NCI-H2171 (cell line): ENCODE data around the gene EEFSEC.

ENCODE experiments used
- DNase-seq: peaks from one replicate; lab custom pipeline; 2025; lab: John Stamatoyannopoulos, UW

The EEFSEC gene, protein sequence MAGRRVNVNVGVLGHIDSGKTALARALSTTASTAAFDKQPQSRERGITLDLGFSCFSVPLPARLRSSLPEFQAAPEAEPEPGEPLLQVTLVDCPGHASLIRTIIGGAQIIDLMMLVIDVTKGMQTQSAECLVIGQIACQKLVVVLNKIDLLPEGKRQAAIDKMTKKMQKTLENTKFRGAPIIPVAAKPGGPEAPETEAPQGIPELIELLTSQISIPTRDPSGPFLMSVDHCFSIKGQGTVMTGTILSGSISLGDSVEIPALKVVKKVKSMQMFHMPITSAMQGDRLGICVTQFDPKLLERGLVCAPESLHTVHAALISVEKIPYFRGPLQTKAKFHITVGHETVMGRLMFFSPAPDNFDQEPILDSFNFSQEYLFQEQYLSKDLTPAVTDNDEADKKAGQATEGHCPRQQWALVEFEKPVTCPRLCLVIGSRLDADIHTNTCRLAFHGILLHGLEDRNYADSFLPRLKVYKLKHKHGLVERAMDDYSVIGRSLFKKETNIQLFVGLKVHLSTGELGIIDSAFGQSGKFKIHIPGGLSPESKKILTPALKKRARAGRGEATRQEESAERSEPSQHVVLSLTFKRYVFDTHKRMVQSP

GRCh38 chr3:128153156-128154041, at the start of gene EEFSEC:
Gene EEFSEC, plus strand, starts transcription at chr3:128153481. Its CDS starts 27 bp downstream, at chr3:128153508.
- peak; percentile 74 for DNase-seq

- DNase-seq, result no peak
Observed at GRCh38 chr3:128107834-128108233, 45.4 kb upstream of the EEFSEC start.

DNA sequence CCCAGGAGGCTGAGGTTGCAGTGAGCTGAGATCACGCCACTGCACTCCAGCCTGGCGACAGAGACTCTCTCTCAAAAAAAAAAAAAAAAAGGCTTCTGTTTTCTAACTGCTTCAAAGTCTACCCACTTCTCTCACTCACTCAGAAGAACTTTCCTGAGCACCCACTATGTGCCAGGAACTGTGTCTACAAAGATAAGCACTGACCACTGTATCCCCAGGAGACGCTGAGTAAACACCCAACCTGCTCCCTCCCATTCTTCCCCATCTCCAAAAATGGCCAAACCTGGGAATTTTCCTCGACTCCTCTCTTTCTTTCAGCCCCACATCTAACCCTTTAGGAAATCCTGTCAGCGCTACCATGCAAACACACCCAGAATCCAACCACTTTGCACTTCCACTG, 42.1 kb upstream of the EEFSEC start:
- DNase-seq, result no peak

GRCh38 chr3:128112357-128112968, 40.8 kb upstream of the EEFSEC start:
- no peak for DNase-seq

DNA sequence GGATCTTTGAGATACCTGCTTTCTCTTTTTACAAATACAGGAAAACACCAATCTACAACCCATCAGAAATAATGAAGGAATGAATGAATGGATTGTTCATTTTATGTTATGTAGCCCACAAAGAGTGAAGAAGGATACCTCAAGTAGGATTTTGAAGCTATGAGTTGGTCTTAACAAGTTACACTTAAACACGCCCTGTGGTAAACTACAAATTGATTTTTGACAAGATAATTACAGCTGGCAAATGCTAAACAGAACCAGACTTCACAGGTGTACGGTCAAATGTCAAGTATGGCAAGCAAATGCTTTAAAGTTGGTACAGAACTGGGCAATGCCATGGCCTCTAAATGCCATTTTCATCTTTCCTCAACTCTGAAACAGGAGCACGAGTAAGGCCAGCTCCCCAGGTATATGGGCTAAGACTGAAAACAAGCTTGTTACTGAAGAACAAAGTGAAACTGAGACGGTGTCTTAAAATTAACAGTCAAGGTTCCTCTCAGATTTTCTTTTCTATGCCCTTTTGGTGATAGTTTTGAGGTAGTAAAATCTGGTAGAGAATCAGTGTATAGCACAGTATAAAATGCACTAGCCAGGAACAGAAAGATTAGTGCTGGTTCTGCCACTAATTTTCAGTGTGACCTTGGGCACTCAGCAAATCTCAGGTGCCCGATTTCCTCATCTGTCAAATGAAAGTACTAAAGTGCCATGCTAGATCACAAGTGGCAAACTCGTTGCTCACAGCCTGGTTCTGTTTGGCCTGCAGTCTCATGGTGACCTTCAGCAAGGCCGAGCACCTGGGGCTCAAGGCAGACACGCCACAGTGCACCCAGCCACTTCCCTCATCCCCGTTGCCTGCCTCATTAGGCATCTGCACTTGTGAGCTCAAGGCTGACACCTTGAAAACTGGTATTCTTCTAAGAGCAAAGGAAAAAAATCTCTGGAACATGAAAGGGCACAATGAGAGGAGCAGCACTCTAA, 39.2 kb upstream of the EEFSEC start:
- no peak for DNase-seq

DNA sequence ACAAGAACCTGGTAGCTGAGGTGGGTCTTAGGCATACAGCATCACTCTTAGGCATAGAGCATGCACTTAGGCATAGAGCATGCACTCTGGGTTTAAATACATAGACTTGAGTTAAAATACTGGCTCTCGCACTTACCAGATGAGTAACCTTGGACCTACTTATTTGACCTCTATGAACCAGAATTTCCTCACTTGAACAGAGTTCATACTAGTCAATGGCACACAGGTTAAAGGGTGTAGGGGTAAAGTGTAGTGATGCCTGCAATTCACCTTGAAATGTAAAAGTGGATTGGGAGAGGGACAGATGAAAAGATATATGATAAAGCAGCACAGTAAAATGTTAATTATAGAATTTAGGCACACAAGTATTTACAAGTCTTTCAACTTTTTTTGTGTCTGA, 31.3 kb upstream of the EEFSEC start:
- DNase-seq, result no peak

- DNase-seq, result peak; percentile 39
Observed at GRCh38 chr3:128123156-128123537, 30.1 kb upstream of the EEFSEC start.

DNA sequence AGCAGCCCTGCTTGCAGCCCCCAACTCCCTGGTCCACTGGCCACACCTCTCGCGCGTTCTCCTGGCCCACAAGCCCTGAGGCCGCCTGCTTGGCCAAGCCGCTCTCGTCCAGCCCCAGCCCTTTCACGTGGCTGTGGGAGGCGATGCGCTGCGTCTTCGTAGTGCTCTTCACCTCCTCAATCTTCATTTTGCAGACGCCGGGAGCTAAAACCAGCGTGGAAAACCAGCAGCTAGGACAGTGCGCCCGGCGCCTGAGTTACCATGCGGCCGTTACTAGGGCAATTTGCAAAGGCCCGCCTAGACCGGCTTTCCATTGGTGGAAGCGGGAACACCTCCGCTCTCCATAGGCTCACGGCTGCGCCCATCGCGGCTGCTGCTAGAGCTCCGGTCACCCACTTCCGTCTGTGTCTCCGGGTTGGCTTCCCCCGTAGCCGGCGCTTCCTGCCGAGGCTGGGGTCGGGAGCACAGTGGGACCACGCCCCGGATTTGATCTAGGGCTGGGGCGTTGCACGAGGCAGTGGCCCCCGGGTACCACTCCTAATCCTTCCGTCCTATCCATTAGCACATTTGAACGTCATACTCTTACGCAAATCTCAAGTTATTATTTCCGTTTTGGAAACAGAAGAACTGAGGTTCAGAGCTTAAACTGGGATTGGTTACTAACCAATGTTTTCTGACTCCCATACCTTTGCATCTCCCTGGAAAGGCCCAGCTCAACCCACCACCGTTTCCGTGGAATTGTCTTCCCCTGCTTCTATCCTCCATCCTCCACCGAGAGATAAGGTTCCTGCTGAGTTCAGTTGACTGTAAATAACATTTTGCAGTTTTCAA, 29.5 kb upstream of the EEFSEC start, which contains the start of gene RUVBL1:
RUVBL1 (minus strand) TSS at position 275 of the 831 bp plus-strand sequence; CDS start at position 187, 88 bp downstream.
- DNase-seq, result peak; percentile 99

DNA sequence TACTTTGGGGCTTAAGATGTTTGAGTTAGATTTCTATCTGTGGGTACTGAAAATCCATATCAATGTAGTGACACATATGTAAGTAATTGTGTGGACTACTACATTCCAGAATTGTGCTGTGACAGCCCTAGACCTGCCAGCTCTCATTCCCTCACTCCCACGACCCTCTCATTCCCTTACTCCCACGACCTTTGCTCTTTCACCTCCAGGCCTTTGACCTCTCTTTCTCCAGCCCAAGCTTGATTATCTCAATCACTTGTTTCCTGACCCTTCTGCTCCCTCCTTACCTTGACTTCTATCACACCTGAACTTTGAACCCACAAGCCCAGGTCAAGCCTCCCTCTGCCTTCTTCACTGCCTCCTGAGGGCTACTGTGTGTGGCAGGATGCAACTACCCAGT, 26.0 kb upstream of the EEFSEC start:
- DNase-seq, result no peak

DNA sequence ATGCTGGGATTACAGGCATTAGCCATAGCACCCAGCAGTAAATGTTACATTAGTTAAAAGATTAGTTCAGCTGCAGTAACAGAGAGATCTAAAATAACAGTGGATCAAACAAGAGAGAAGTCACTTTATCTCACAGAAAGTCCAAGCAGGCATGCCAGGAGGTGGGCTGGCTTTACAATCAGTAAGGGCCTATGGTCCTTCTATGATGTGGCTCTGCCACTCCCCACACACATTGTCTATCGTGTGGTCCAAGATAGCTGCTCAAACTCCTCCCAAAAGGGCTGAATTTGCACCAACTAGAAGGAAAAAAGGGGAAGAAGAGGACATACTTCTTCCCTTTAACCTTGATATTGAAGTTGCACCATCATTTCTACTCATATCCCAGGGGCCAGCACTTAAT, 25.0 kb upstream of the EEFSEC start:
- DNase-seq, result no peak

GRCh38 chr3:128131897-128132646, 21.2 kb upstream of the EEFSEC start:
- no peak for DNase-seq

DNA sequence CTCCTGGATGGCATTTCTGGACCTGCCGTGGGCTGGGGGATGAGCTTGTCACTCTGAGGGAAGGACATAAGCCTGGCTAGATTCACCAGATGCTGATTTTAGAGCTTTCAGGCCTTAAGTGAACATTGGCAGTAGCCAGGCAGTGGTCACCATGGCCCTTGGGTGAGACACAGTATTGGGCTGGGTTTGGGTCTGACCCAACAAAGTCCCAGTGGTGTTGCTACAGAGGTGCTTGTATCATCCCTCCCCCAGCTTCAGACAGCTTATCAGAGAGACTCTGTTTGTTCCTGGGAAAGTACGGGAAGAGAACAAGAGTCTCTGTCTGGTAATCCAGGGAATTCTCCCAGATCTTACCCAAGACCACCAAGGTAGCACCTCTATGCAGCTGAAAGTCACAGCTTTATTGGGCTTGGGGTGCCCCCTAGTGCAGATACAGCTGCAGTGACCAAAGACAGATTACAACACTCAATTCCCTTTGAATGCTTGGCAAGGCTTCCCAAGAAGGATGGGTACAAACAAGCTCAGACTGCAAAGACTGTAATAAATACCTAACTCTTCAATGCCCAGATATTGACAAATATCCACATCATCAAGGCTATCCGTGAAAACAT, 19.9 kb upstream of the EEFSEC start:
- peak; percentile 17 for DNase-seq

GRCh38 chr3:128143496-128143895, 9.8 kb upstream of the EEFSEC start:
- DNase-seq, result no peak

DNA sequence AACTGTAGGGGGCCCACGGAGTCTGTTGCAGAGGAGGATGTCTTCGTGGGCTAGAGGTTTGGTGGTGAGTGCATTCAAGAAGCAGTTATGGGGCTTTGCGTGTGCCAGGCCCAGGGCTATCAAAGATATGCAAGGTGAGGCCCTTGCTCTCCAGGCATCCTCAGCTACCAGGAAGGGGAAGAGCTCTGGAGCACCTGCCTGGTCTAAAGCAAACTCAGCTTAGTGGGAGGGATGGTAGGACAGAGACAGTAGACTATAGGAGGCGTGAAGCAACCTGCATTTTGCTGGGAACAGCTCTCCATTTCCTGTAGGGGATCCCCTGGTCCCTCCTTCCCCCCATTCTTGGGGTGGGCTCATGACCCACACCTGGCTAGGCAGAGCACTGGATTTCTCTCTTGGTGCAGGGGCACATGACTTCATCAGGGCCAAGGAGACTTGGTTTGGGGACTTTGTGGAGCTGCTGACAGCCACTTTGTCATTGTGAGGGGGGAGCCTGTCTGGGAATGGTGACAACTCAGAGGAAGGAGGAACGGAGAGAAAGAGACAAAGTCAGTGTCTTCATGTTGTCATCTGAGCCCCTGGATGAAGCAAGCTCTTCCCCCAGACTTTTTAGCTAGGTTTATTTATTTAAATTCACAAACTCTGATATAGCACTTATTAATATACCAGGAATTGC, 8.6 kb upstream of the EEFSEC start:
- DNase-seq, result no peak

GRCh38 chr3:128145279-128145678, 8.0 kb upstream of the EEFSEC start:
- no peak for DNase-seq

GRCh38 chr3:128146201-128146600, 7.1 kb upstream of the EEFSEC start:
- DNase-seq, result no peak

DNA sequence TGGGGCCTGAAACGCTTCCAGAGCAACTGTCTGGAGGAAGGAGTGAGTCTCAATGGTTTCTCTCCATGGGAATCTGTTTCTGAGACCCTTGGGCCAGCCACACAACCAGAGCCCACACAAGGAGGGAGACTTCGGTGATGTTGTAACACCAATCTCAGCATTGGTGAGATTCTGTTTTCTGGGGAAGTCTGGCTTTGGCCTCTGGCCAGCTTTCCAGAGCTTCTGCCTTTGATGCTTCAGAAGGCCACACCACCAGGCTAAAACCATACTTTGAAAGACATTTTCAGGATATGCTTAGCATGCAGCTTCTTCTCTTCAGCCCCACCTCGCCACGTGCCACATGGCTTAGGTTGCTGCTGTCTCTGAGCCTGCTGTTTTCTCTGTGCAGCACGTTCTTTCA, 3.6 kb upstream of the EEFSEC start:
- no peak for DNase-seq

GRCh38 chr3:128151758-128152274, 1.5 kb upstream of the EEFSEC start:
- no peak for DNase-seq
